Gastroesophageal sphincter (tissue), 4 donors: Measurements from ENCODE around the gene APOL6. TPM values are rescaled to one million over a fixed set of nuclear protein-coding genes. Genes with fewer than 3 reads are reported as not detected.

ENCODE experiments used
- ATAC-seq: fragments of 150-250 bp; one replicate; pipeline ENCODE4 v1.9.1; 2016; ENCODE audit warnings: mild to moderate bottlenecking, moderate library complexity
- H3K27ac ChIP-seq, 4 donors: fragments of 200-600 bp; sonication (generic) in 3 of 4; 1 replicate in 3 of 4; 2 replicates in 1 of 4; pipeline ENCODE4 v1.5.1; 2016 to 2019
- H3K27me3 ChIP-seq: fragments of 200-600 bp; sonication (generic); one replicate; pipeline ENCODE4 v1.5.1; 2019
- H3K36me3 ChIP-seq, 2 donors: fragments of 200-600 bp; sonication (generic); one replicate each; pipeline ENCODE4 v1.5.1; 2019; ENCODE audit warnings: control low read depth in 1 of 2
- H3K4me1 ChIP-seq, 3 donors: fragments of 200-600 bp; sonication (generic); 1 replicate in 2 of 3; 2 replicates in 1 of 3; pipeline ENCODE4 v1.5.1; 2016 to 2019; ENCODE audit warnings: control low read depth in 2 of 3
- H3K4me3 ChIP-seq, 2 donors: fragments of 200-600 bp; sonication (generic); one replicate each; pipeline ENCODE4 v1.5.1; 2019; ENCODE audit warnings: mild to moderate bottlenecking in 1 of 2, moderate library complexity in 1 of 2
- H3K9me3 ChIP-seq, 3 donors: fragments of 200-600 bp; sonication (generic); one replicate each; pipeline ENCODE4 v1.5.1; 2017 to 2019; ENCODE audit warnings: control low read depth in 2 of 3
- EP300 ChIP-seq: sonication (generic); formaldehyde crosslinking; IDR thresholded peaks from one replicate; pipeline ENCODE4 v1.6.1; 2017; ENCODE audit warnings: antibody characterized with exemption, mild to moderate bottlenecking
- POLR2A ChIP-seq, 2 donors: fragments of 450-650 bp; IDR thresholded peaks; one replicate each; pipeline ENCODE4 v1.6.1; 2017; ENCODE audit warnings: antibody characterized with exemption in 2 of 2, mild to moderate bottlenecking in 2 of 2, moderate library complexity in 1 of 2
- POLR2AphosphoS5 ChIP-seq: sonication (generic); formaldehyde crosslinking; IDR thresholded peaks from one replicate; pipeline ENCODE4 v1.6.1; 2017; ENCODE audit warnings: antibody characterized with exemption
- WGBS, 2 donors: methylation state at CpG; one replicate each; pipeline ENCODE4 v1.1.5; 2018; ENCODE audit warnings: low coverage in 1 of 2; 5-methylcytosine and 5-hydroxymethylcytosine counted together
- total RNA-seq, 4 donors: library from RNA; depleted of rRNA; stranded (reverse); fragments of >200 nt; gene quantifications; one replicate each; pipeline ENCODE4 v1.1.0, GENCODE V29; 2016
- TF ChIP-seq, protein P1 (sequence below), 4 experiments: fragments of 200-600 bp in 2 of 4; fragments of 450-650 bp in 2 of 4; sonication (generic) in 1 of 4; IDR thresholded peaks; one replicate each; pipeline ENCODE4 v1.5.1; 2017 to 2019; ENCODE audit warnings: antibody characterized with exemption in 4 of 4, mild to moderate bottlenecking in 2 of 4, moderate library complexity in 2 of 4

APOL6 gene
- total RNA-seq, 4 donors from 2014 or later, result 10.4 to 13.3 (median 10.9) TPM

- H3K4me3 ChIP-seq, result no peak overlapping the region
- H3K9me3 ChIP-seq, result no peaks in the 10 kb centered on the region
- 90 to 100% methylated on average over 3 of the region's 3 CpGs for WGBS, 2 donors
- no peaks in the 10 kb centered on the region for H3K27me3 ChIP-seq
- H3K36me3 ChIP-seq, result no peaks in the 10 kb centered on the region
- no peaks in the 10 kb centered on the region for H3K4me1 ChIP-seq
- no peak overlapping the region for H3K27ac ChIP-seq
- ATAC-seq, result no peak
- TF ChIP-seq, protein P1, sequence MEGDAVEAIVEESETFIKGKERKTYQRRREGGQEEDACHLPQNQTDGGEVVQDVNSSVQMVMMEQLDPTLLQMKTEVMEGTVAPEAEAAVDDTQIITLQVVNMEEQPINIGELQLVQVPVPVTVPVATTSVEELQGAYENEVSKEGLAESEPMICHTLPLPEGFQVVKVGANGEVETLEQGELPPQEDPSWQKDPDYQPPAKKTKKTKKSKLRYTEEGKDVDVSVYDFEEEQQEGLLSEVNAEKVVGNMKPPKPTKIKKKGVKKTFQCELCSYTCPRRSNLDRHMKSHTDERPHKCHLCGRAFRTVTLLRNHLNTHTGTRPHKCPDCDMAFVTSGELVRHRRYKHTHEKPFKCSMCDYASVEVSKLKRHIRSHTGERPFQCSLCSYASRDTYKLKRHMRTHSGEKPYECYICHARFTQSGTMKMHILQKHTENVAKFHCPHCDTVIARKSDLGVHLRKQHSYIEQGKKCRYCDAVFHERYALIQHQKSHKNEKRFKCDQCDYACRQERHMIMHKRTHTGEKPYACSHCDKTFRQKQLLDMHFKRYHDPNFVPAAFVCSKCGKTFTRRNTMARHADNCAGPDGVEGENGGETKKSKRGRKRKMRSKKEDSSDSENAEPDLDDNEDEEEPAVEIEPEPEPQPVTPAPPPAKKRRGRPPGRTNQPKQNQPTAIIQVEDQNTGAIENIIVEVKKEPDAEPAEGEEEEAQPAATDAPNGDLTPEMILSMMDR (IDR thresholded peaks at IDR 0.05), result no peak
- TF ChIP-seq POLR2A (IDR thresholded peaks at IDR 0.05), result no peak
- no peak for TF ChIP-seq POLR2AphosphoS5
- no peak for TF ChIP-seq EP300
Observed at GRCh38 chr22:35705141-35705540, 56.9 kb downstream of the APOL6 start.

GRCh38 chr22:35708453-35708852, 60.2 kb downstream of the APOL6 start:
- no peaks in the 10 kb centered on the region for H3K4me1 ChIP-seq
- no peaks in the 10 kb centered on the region for H3K36me3 ChIP-seq
- ATAC-seq, result no peak
- WGBS, 2 donors, result 44 to 53% methylated on average over 7 of the region's 7 CpGs
- H3K9me3 ChIP-seq, result peaks cover 0 to 11% (median 0%) of the 10 kb centered on the region in 3 donors
- TF ChIP-seq, protein P1 (IDR thresholded peaks at IDR 0.05), result no peak
- TF ChIP-seq POLR2AphosphoS5, result no peak
- no peak for TF ChIP-seq POLR2A (IDR thresholded peaks at IDR 0.05)
- no peak for TF ChIP-seq EP300
- H3K27me3 ChIP-seq, result no peaks in the 10 kb centered on the region
- no peak overlapping the region for H3K27ac ChIP-seq
- no peak overlapping the region for H3K4me3 ChIP-seq

GRCh38 chr22:35708917-35709316, 60.7 kb downstream of the APOL6 start:
- H3K4me3 ChIP-seq, result no peak overlapping the region
- no peak overlapping the region for H3K27ac ChIP-seq
- no peaks in the 10 kb centered on the region for H3K36me3 ChIP-seq
- H3K27me3 ChIP-seq, result no peaks in the 10 kb centered on the region
- H3K9me3 ChIP-seq, result peaks cover 0 to 12% (median 0%) of the 10 kb centered on the region in 3 donors
- 83 to 88% methylated on average over 6 to 7 of the region's 7 CpGs for WGBS, 2 donors
- TF ChIP-seq, protein P1 (IDR thresholded peaks at IDR 0.05), result no peak
- no peak for TF ChIP-seq EP300
- no peak for TF ChIP-seq POLR2A (IDR thresholded peaks at IDR 0.05)
- no peak for TF ChIP-seq POLR2AphosphoS5
- ATAC-seq, result no peak
- no peaks in the 10 kb centered on the region for H3K4me1 ChIP-seq

DNA sequence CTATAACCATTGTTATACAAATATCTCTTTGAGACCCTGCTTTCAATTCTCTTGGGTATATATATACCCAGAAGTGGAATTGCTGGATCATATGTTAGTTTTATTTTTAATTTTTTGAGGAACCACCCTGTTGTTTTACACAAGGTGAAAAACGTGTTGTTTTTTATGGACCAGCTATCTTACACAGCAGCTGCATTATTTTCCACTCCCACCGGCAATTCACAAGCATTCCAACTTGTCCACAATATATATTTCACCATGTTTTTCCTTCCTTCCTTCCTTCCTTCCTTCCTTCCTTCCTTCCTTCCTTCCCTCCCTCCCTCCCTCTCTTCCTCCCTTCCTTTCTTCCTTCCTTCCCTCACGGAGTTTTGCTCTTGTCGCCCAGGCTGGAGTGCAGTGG, 63.1 kb downstream of the APOL6 start:
- TF ChIP-seq EP300, result no peak
- no peak for TF ChIP-seq POLR2AphosphoS5
- TF ChIP-seq POLR2A (IDR thresholded peaks at IDR 0.05), result no peak
- TF ChIP-seq, protein P1 (IDR thresholded peaks at IDR 0.05), result no peak
- Histone ChIP-seq H3K4me3 (no peak overlapping the region), H3K9me3 (peaks cover 0 to 12% (median 0%) of the 10 kb centered on the region in 3 donors), H3K36me3 (no peaks in the 10 kb centered on the region), H3K4me1 (no peaks in the 10 kb centered on the region), H3K27me3 (no peaks in the 10 kb centered on the region), H3K27ac (no peak overlapping the region)
- no peak for ATAC-seq
- WGBS, 2 donors, result 59 to 80% methylated on average over 2 of the region's 4 CpGs

GRCh38 chr22:35712672-35713071, 64.4 kb downstream of the APOL6 start:
- no peak overlapping the region for H3K4me3 ChIP-seq
- no peak overlapping the region for H3K27ac ChIP-seq
- no peaks in the 10 kb centered on the region for H3K36me3 ChIP-seq
- no peaks in the 10 kb centered on the region for H3K27me3 ChIP-seq
- WGBS, 2 donors, result 96 to 100% methylated on average over 2 of the region's 2 CpGs
- peaks cover 0 to 12% (median 0%) of the 10 kb centered on the region in 3 donors for H3K9me3 ChIP-seq
- ATAC-seq, result no peak
- TF ChIP-seq, protein P1 (IDR thresholded peaks at IDR 0.05), result no peak
- no peak for TF ChIP-seq POLR2A (IDR thresholded peaks at IDR 0.05)
- no peak for TF ChIP-seq POLR2AphosphoS5
- no peak for TF ChIP-seq EP300
- no peaks in the 10 kb centered on the region for H3K4me1 ChIP-seq
